T-helper 2 cell treated with Interferon-gamma antibody and Interleukin-4, amounts not matched to agents 100 ng/mL and 5 ng/mL, for 36 hours (primary cell): ENCODE data around the gene TXLNG. TPM values are rescaled to one million over a fixed set of nuclear protein-coding genes. Genes with fewer than 3 reads are reported as not detected.

Experiments used
- intact Hi-C: fragments of 100-400 bp; cut with micrococcal nuclease; formaldehyde crosslinking; loops from one replicate; pipeline ENCODE4 v1.15.1; 2023
- total RNA-seq: library from RNA; stranded (reverse); gene quantifications from 2 replicates; pipeline ENCODE4 v1.2.3, GENCODE V29; 2022

Gene TXLNG
- total RNA-seq, 1 donor from 2014 or later, result 12.6 TPM

DNA sequence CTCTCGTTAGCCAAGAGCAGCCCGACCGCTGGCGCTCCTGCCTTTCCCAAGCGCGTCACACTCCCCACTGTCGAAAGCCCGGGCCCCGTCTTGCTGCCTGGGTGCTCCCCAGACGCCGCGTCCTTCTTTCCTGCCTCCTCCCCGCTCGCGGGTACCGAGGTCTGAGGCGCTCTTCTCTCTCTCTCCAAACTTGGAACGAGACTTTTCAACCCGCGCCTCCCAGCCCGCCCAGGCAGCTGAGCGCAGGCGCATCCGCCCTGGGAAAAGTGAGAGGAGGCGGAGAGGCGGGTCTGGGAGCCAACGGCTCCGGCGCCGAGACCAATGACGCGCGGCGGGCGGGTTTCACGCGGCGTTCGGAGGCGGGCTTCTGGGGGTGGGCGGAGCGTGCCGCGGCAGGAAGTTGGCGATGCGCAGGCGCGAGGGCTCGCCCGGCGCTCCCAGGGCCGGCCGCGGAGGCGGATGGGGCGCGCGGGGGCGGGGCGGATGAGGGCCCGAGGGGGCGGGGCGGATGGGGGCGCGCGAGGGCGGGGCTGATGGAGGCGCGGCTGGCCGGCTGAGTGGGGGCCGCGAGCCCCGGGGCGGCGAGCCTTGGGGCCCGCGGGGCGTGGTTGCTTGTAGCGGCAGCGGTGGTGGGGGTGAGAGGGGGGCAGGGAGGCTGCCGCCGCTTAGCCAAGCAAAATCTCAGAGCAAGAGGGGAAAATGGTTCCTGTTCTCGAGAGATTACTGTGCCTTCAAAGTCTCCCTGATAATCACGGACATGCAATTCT, 84.0 kb downstream of the TXLNG start, which contains the start of gene RBBP7:
RBBP7 (minus strand) TSS at position 268 of the 767 bp plus-strand sequence. CDS start 309 bp downstream, outside the sequence.
- intact Hi-C loops, result loop anchor here (1.0 to 5.0 kb wide), 6 partner anchors 12 to 1998 kb away; partner anchors contain the start of genes FANCB, MOSPD2, SCML1 and SYAP1

DNA sequence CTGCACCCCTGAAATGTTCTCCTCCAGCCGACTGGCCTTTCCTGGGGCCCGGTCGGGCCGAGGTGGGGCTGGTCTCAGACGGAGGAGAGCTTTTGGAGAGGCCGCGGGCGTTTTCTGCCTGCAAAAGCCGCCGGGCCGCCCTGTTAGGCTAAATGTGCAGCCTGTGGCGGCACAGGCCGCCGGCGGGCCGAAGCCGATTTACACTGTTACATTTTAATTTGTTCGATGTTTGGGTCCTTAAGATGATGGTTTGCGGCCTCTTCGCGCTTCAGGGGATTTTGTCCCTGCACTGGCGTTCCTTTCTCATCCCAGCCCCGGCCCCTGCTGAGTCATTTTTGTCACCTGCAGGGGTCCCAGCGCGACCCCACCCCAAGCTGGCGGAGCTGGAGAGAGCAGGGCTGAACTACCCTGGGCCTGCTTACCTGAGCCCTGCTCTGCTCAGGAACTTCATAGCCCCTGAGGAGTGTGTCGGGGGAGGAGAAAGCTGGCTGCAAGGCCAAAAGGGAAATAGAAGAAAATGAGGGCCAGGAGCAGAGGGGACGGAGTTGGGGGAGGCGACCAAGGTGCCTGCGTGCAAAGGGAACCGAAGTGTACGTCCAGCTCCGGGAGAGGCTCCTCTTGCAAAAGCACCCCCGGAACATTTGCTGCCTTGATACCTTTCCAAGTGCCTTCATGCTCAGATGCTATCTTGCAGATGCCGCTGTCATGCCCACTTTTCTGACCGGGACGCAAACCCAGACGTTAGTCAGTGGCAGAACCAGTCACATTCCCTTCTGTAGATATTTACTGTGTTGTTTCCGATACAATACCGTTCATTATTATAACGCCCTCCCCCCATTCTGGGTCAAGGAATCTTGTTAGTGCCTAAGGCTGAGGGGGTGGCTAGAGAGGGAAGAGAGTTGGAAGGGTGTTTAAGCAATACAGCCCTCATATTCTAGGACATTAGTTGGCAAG, 84.9 kb downstream of the TXLNG start:
- intact Hi-C loops, result loop anchor here (1.0 to 5.0 kb wide), 6 partner anchors 11 to 1999 kb away; partner anchors contain the start of genes FANCB, MOSPD2, SCML1 and SYAP1

DNA sequence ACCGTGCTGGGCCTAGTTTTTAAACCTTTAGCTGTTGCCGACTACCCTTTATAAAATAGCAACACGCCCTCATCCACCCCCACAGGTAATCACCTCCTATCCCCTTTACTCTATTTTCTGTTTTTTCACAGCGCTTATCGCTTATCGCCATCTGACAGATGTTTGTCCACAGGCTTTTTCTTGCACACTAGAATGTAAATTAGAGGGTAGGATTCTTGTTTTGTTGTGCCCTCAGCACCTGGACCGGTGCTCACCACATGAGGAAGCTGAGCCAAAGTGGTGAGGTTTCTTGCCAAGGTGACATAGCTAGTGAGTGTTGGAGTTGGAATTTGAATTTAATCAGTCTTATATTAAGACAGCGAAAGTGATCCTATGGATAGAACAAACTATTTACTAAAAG, 86.8 kb downstream of the TXLNG start:
- intact Hi-C loops, result loop anchor here (5.0 kb wide), 2 partner anchors 864 to 2001 kb away; partner anchors contain the start of genes FANCB, MOSPD2 and SCML1

DNA sequence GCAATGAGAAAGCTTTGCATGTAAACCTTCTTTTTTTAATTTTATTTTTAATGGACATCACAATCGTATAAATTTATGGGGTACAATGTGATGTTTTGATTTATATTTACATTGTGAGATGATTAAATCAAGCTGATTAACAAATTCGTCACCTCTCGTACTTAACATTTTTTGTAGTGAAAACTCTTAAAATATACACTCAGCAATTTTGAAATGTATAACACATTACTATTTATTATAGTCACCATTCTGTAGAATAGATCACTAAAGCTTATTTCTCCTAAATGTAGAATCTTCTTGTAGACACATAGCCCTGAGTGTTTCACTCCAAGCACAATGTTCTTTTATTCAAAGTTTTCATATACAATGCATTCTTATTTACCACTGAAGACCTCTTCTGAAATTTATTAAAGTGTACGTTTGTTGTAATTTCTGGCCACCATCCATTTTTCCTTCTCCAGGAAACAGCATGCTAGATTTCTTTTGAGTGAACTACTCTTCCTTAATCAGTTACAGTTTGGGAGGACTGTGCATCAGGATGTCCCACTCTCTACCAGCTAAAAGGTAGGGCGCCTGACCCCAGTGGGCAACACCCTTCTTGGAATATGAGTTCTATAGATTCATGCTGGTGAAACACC, 88.3 kb downstream of the TXLNG start:
- intact Hi-C loops, result loop anchor here (5.0 kb wide), 2 partner anchors 863 to 2002 kb away; partner anchors contain the start of genes FANCB, MOSPD2 and SCML1

DNA sequence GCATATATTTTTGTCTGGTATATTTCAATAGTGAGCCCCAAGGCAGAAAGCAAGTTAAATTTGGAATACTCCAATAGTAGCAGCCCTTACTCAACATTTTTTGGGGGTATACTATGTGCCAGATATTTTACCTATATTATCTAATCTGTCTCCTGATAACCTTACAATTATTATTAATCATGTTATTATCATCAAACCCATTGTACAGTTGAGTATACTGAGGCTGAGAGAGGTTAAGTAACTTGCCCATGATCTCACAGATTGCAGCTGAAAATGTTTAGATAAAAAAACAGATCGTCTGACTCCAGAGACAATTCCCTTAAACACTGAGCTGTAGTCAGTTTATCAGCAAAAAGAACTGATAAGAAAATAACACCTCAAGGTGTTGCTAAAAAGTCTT, 90.4 kb downstream of the TXLNG start:
- intact Hi-C loops, result no loop called here

DNA sequence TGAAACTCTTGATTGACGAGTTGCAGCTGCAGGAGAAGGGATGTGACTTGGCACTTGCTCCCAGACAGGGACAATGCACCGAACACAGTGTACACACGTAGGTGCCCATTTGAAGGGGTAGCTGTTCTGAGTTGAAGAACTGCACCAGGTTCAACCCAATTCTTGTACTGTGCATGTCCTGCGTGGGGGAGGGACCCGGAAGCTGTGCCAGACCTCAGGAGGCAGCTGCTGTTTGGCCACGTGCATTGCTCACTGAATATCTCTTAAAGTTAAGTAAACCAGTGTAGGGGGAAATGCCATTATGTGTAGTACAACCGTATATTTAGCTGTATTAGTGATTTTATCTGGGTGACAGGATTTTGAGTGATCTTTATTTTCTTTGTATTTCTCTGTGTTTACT, 95.9 kb downstream of the TXLNG start:
- intact Hi-C loops, result loop anchor here (1.0 to 5.0 kb wide), 3 partner anchors 12 to 165 kb away; partner anchors contain the start of gene RBBP7

DNA sequence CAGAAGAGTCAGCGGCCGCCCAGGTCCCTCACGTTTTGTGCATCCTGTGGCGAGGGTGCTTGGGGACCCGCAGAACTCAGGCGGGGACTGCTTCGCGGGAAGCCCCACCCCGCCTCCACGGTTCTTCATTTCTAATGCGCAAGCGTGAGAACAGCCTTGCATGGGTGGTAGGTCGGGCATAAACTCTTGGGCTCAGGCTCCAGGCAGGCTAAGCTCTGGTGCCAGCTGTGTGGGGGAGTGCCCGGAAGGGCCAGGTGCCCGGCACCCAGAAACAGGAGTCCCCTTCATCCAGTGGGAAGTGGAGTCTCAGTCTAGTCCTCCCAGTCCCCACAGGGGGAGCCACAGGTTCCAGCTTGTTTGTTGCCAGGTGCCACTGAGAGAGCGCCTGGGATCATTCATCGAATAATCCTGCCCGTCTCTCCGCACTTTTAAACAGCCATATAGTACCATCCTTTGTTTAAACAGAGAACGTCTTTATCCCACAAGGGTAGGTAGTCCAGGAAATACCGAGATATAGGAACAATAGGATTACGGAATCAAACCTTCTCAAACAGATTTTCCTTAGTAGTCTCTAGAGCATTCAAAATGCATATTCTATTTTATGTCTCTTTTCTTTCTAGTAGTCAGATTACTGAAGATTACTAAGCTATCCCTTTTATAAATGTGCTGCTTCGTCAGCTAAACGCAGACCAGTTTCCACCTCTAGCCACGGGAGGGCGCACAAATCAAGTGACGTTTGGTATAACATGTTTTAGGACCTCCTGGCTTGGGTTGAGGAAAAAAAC, 96.6 kb downstream of the TXLNG start:
- intact Hi-C loops, result loop anchor here (1.0 to 5.0 kb wide), 3 partner anchors 13 to 164 kb away; partner anchors contain the start of gene RBBP7

DNA sequence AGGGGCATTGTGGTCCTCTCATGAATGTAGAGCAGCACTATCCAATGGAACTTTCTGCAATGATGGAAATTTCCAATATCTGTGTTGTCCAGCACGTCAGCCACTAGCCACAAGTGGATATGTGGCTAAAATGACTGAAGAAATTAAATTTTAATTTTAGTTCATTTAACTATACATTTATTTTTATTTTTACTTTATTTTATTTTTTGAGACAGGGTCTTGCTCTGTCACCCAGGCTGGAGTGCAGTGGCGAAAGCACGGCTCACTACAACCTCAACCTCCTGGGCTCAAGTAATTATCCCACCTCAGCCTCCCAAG, 97.2 kb downstream of the TXLNG start:
- intact Hi-C loops, result loop anchor here (2.0 to 5.0 kb wide), 2 partner anchors 56 to 163 kb away; no protein-coding TSS in a partner anchor

DNA sequence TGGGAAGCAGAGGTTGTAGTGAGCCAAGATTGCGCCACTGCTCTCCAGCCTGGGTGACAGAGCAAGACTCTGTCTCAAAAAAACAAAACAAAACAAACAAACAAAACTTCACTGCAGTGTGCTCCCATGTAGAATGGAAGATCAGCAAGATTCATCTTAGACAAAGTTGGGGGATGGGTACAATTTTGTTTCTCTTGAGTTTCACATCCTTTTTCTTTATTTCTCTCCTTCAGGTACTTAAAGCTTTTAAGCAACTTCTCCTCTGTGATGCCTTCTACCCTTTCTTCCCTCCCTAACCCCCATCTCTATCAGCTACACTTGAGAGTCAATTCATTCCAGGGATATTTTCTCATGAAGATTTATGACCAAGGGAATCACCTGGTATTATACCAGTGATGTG, 99.4 kb downstream of the TXLNG start:
- intact Hi-C loops, result no loop called here

DNA sequence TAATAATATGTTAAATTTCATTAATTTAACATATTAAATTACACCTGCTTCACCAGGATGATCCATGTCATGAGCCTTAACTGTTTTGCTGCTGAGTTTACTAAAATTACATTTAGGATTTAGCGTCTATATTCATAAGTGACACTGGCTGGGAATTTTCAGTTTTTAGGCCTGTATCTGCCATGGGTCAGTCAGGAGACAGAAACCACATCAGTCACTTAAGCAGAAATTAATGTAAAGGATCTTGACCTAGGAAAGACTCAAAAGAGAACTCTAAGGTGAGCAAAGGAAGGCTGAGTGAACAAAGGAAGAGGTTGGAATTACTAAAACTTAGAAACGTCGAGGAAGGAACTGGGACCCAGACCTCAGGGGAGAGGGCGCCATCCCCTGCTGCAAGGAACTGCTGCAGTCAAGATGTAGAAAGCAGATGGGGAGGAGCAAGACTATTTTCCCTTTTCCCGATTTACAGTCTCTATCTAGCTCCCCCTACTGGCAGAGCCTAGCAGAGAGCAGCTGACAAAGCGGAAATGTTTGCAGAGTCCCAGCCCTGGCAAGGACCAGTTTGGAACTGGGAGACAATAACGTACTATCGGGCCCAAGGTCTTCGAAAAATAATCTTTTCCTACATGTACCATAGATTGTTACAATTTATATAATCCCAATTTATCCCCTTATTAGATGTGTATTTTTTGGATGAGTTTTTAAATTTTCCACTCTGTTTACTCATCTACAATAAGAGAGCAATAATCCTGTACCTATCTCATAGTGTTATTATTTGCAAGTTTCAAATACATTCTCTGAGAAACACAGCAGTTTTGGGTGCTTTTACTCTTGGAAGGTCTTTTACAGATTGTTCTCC, 106.5 kb downstream of the TXLNG start:
- intact Hi-C loops, result loop anchor here (2.0 to 5.0 kb wide), 2 partner anchors 55 to 66 kb away; partner anchors contain the start of gene REPS2

Other genes with a start within 250 kb of the TXLNG start
- gene S100G, start 136.3 kb upstream of the TXLNG start, total RNA-seq, result not detected in 2 replicates
- 5.0 and 6.3 TPM in 2 replicates for gene CTPS2, start 73.8 kb upstream of the TXLNG start, total RNA-seq
- 17.0 and 17.2 TPM in 2 replicates for gene SYAP1, start 66.9 kb upstream of the TXLNG start, total RNA-seq
- gene RBBP7, start 83.9 kb downstream of the TXLNG start, total RNA-seq, result 140 and 151 TPM in 2 replicates
- gene REPS2, start 160.2 kb downstream of the TXLNG start, total RNA-seq, result 0.36 TPM in 1 of 2 replicates, not detected in the other